GM20000 (cell line): ENCODE results near the gene ENO2.
"Not testable (repeated sequence)": the region's sequence is repeated elsewhere in the genome, so short reads cannot be mapped to it uniquely, and the experiment has no call there.

Experiments used
- DNase-seq: peaks from one replicate; pipeline ENCODE4 v3.0.0; 2012; ENCODE audit warnings: low spot score
- TF ChIP-seq, protein P1 (sequence below): IDR thresholded peaks from 2 replicates; pipeline ENCODE4 v1.5.1; 2012; ENCODE audit warnings: mild to moderate bottlenecking, control low read depth; ENCODE audit errors: extremely low read depth, missing control alignments

Gene ENO2

DNA sequence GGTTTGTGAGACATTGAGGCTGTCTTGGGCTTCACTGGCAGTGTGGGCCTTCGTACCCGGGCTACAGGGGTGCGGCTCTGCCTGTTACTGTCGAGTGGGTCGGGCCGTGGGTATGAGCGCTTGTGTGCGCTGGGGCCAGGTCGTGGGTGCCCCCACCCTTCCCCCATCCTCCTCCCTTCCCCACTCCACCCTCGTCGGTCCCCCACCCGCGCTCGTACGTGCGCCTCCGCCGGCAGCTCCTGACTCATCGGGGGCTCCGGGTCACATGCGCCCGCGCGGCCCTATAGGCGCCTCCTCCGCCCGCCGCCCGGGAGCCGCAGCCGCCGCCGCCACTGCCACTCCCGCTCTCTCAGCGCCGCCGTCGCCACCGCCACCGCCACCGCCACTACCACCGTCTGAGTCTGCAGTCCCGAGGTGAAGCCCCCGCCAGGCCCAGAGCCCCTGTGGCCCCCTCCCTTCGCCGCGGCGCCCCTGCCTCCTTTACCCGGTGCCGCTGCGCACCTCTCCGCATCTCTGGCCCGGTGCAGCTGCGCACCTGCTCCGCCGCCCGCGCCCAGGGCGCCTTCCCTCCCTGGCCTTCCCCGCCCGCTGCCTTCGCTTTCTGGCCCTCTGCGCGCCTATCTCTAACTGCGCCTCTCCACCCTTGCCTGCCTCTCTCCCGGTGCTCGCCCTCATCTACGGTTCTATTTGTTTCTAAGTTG lies at the start of gene ENO2:
Gene ENO2, plus strand, starts transcription at position 335 of the 701 bp plus-strand sequence. CDS start 1,253 bp downstream, outside the sequence.
- DNase-seq, result peak; percentile 92
- TF ChIP-seq, protein P1, sequence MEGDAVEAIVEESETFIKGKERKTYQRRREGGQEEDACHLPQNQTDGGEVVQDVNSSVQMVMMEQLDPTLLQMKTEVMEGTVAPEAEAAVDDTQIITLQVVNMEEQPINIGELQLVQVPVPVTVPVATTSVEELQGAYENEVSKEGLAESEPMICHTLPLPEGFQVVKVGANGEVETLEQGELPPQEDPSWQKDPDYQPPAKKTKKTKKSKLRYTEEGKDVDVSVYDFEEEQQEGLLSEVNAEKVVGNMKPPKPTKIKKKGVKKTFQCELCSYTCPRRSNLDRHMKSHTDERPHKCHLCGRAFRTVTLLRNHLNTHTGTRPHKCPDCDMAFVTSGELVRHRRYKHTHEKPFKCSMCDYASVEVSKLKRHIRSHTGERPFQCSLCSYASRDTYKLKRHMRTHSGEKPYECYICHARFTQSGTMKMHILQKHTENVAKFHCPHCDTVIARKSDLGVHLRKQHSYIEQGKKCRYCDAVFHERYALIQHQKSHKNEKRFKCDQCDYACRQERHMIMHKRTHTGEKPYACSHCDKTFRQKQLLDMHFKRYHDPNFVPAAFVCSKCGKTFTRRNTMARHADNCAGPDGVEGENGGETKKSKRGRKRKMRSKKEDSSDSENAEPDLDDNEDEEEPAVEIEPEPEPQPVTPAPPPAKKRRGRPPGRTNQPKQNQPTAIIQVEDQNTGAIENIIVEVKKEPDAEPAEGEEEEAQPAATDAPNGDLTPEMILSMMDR, result no peak

DNA sequence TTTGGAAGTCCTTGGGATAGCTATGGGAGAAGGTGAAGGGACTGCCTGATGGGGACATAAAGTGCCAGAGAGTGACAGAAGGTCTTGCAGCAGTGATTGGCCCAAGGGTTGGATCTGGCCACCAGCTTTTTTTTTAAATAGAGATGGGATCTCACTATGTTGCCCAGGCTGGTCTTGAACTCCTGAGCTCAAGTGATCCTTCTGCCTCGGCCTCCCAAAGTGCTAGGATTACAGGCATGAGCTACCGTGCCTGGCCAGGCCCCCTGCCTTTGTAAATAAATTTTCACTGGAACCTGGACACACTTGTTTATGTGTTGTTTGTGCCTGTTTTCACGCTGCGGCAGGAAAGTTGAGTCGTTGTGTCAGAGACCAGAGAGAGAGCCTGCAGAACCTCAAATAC lies 49.1 kb upstream of the ENO2 start:
- not testable (repeated sequence) for DNase-seq

DNA sequence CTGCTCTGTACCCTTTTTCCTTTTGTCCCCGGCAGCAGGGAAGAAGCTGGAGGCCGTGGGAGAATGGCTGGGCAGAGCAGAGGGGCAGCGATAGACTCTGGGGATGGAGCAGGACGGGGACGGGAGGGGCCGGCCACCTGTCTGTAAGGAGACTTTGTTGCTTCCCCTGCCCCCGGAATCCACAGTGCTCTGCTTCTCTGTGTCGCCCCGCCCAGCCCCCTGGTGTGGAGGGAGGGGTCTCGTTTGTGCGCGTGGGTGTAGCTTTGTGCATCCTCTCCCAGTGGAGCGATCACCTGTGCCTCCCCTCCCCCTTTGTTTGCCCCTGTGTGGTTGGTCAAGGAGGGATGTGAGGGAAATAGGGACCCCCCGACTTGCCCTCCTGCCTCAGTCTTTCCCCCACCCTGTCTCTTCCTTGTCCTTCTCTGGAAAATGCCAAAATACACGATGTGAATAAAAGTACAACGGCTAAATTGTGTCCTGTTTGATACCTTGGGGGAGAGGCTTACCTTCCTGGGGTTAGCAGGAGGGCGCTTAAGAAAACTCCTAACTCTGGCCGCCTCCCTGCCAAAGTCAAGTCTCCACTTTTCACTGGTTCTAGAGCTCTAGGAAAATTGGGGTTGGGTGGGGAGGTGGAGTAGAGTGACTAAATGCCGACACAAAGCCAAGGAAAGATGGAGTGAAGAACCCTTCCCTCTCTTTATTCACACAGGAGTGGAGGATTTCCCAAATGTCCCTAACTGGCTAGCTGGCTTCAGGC lies 48.0 kb upstream of the ENO2 start:
- TF ChIP-seq, protein P1, result no peak

DNA sequence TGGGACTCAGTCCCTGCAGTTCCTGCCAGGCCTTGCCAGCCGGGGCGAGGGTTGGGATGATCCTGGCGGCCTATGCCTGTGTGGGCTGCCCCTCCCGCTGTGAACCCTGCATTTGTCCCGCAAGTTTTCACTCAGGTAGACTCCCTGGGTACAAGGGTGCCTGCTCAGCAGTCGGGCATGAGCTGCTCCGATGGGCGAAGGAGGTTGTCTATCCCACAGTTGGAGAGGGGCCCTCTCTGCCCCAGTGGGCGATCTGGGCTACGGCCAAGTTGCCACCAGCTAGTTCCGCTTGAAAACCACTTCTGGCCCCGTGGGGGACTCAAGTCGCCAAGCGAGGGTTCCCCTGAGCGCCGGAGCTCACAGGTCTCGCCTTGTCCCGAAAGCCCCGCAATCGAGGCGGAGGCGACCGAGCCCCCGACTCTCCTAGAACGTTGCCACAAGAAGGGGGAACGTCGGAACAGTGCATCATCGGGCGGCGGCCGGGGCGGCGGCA lies 47.4 kb upstream of the ENO2 start:
- TF ChIP-seq, protein P1, result no peak
- DNase-seq, result no peak

More for the DNA sequence above, 48.0 kb upstream of the ENO2 start:
- DNase-seq, result no peak

DNA sequence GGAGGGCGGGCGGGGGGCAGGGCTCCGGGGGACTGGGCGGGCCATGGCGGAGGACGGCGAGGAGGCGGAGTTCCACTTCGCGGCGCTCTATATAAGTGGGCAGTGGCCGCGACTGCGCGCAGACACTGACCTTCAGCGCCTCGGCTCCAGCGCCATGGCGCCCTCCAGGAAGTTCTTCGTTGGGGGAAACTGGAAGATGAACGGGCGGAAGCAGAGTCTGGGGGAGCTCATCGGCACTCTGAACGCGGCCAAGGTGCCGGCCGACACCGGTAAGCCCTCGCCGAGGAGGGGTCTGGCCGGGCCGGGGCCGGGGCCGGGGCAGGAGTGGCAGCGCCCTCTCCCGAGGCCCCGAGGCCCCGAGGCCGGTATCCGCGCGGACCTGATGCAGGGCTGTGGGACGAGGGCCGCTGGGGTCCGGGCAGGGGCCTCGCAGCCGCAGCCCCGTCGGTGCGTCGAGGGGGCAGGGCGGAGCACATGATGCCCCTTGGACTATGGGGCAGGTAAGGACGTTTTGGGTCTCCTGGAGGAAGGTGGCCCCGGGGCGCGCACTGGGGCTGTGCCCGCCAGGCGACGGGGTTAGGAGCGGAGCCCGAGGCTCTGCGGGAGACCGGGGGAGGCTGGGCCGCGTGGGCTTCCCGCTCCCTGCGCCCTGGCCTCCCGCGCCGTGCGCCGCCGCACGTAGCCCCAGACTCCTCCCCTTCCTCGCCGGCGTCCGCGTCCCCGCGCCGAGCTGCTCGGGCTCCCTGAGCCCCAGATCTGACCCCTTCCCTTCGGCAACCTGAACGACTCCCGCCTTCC lies 46.8 kb upstream of the ENO2 start, which contains the start of gene TPI1:
Gene TPI1, plus strand, starts transcription at position 119 of the 798 bp plus-strand sequence. Its CDS starts 36 bp downstream, at position 155.
- TF ChIP-seq, protein P1, result no peak
- DNase-seq, result peak; percentile 95

DNA sequence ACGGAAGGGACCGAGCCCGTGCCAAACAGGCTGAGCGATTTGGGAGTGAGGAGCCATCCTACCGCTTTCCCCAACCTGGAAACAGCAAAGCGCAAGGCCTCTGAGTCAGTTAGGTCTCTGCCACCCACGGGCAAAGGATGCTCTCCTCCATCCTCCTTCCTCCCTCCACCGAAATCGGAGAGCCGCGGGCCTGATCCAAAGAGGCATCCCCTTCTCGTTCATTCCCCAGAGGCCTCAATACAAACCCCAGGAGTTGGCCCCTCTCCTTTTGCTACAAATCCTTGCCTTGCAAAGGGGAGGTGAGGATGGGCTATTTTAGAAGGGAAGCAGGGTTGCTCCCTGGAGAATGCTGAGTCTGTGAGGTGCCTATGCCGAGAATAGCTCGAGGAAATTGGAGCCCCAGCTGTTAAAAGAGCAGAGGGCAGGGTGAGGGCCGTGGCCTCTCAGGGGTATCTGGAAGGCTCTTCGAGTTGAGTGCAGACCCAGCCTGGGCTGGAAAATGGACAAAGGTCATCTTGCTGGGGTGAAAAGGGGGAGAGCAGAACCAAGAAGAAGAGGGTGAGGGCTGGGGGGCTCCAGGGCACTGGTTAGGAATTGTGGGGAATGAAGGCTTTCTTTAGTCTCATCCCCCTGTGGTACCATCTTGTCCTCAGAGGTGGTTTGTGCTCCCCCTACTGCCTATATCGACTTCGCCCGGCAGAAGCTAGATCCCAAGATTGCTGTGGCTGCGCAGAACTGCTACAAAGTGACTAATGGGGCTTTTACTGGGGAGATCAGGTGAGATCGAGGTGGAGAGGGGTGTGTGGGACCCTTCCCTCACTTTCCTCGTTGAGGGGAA lies 46.0 kb upstream of the ENO2 start:
- DNase-seq, result no peak
- TF ChIP-seq, protein P1, result no peak
